Measurements from ENCODE around the gene P2RX5. TPM values are rescaled to one million over a fixed set of nuclear protein-coding genes. Genes with fewer than 3 reads are reported as not detected.

P2RX5 gene
- total and polyA plus RNA-seq, 12 donors, result 6.0 to 56.6 (median 12.4) TPM

- 77% methylated on average over 9 of the region's 9 CpGs for WGBS, 2 donors
- no peak overlapping the region for H3K27ac ChIP-seq
- H3K36me3 ChIP-seq, result peaks cover 0 to 8% (median 0%) of the 10 kb centered on the region in 9 donors
- H3K27me3 ChIP-seq, result peaks cover 0 to 46% (median 30%) of the 10 kb centered on the region in 7 donors
- no peak overlapping the region for H3K4me3 ChIP-seq
- DNase-seq (no peak), ATAC-seq (no peak)
- H3K4me1 ChIP-seq, result peaks cover 0 to 26% (median 18%) of the 10 kb centered on the region in 9 donors
- intact Hi-C loops (cut with DNase I), result loop anchor here in 1 of 10 donors (2.0 kb wide), 1 partner anchor 29 kb away; the partner anchor contains the start of gene HASPIN
- TF ChIP-seq CTCF (IDR thresholded peaks at IDR 0.05), result no peak
- peaks cover 0 to 10% (median 0%) of the 10 kb centered on the region in 11 donors for H3K9me3 ChIP-seq
Observed at GRCh38 chr17:3693829-3694231, 2.1 kb downstream of the P2RX5 start.

- DNase-seq, result no peak
Observed at GRCh38 chr17:3693141-3693540, 2.8 kb downstream of the P2RX5 start.

GRCh38 chr17:3692346-3692745, 3.6 kb downstream of the P2RX5 start:
- 82 to 86% methylated on average over 9 of the region's 9 CpGs for WGBS, 2 donors

More at GRCh38 chr17:3693141-3693540, 2.8 kb downstream of the P2RX5 start:
- H3K9me3 ChIP-seq, result peaks cover 0 to 6% (median 0%) of the 10 kb centered on the region in 11 donors
- H3K36me3 ChIP-seq, result peaks cover 0 to 8% (median 0%) of the 10 kb centered on the region in 9 donors
- intact Hi-C loops (cut with DNase I), result no loop called here
- no peak for ATAC-seq
- no peak for TF ChIP-seq CTCF (IDR thresholded peaks at IDR 0.05)
- H3K27ac ChIP-seq, result no peak overlapping the region
- H3K4me1 ChIP-seq, result peaks cover 0 to 26% (median 18%) of the 10 kb centered on the region in 9 donors
- WGBS, 2 donors, result 55 to 61% methylated on average over 4 of the region's 4 CpGs
- no peak overlapping the region for H3K4me3 ChIP-seq
- peaks cover 0 to 49% (median 30%) of the 10 kb centered on the region in 7 donors for H3K27me3 ChIP-seq

GRCh38 chr17:3691617-3692067, 4.3 kb downstream of the P2RX5 start:
- Histone ChIP-seq H3K4me1 (peaks cover 0 to 22% (median 17%) of the 10 kb centered on the region in 9 donors), H3K4me3 (no peak overlapping the region), H3K27me3 (peaks cover 0 to 40% (median 30%) of the 10 kb centered on the region in 7 donors), H3K36me3 (peaks cover 0 to 8% (median 0%) of the 10 kb centered on the region in 9 donors), H3K9me3 (no peaks in the 10 kb centered on the region), H3K27ac (no peak overlapping the region)
- intact Hi-C loops (cut with DNase I), result no loop called here
- no peak for DNase-seq
- ATAC-seq, result no peak
- TF ChIP-seq CTCF (IDR thresholded peaks at IDR 0.05), result no peak
- 70 to 76% methylated on average over 16 of the region's 16 CpGs for WGBS, 2 donors

More at GRCh38 chr17:3692346-3692745, 3.6 kb downstream of the P2RX5 start:
- H3K27me3 ChIP-seq, result peaks cover 0 to 47% (median 30%) of the 10 kb centered on the region in 7 donors
- intact Hi-C loops (cut with DNase I), result no loop called here
- H3K9me3 ChIP-seq, result no peaks in the 10 kb centered on the region
- ATAC-seq (no peak), DNase-seq (no peak)
- H3K27ac ChIP-seq, result no peak overlapping the region
- H3K4me1 ChIP-seq, result peaks cover 0 to 26% (median 18%) of the 10 kb centered on the region in 9 donors
- peak in 1 of 9 donors; percentile 18 for TF ChIP-seq CTCF (IDR thresholded peaks at IDR 0.05)
- H3K4me3 ChIP-seq, result no peak overlapping the region
- H3K36me3 ChIP-seq, result peaks cover 0 to 8% (median 0%) of the 10 kb centered on the region in 9 donors

Data from heart right ventricle (tissue), 16 donors.